NCI-H446 treated with DMSO at 0.1 percent for 48 hours (cell line): ENCODE data around the gene RHOBTB1.

Experiments
- DNase-seq: peaks from one replicate; lab custom pipeline; 2025; lab: John Stamatoyannopoulos, UW

Gene RHOBTB1

DNA sequence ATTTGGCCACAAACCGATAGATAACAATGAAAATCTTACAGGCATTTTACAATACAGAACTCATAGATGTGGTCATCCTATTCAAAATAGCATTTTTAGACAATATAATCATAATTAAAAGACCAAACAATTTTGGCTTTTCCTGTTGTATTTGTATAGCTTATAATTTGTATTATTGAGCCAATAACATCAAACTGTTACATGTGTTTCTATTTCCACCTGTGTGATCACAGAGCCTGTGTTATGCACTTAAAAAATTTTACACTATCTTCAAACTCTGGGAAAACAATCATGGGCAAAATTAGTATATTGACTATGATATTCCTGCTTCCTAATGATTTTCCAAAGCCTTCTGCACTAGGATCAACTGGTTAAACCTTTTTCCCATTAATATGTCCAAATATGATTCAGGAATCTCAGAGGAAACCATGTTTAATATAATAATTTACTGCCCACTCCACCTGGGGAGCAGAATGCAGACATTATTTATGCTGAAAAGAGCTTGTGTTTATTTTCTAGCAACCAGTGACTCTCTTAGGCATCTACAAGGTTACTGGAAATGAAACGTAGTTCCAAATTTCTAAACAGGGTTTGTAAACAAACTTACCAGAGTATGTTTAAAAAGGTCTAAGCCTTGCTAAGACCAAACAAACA lies 1.7 kb downstream of the RHOBTB1 start:
- DNase-seq: no peak

DNA sequence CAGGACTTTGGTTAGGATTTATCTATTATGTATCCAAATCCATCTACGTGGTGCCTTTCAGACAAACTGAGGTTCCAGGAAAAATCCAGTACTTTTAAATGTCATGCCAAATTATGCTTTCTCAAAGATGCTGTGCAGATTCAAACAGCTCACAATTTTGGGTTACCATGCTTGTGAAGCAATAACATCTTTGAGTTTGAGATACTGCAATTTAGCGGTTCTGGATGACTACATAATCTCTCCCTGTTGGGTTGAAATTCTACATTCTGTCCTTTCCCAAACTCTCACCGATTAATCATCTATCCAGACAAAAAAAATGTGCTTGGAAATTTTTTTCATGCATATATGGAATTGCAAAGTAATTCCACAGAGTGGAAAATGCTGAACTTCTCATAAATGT lies 3.5 kb downstream of the RHOBTB1 start:
- DNase-seq: no peak

DNA sequence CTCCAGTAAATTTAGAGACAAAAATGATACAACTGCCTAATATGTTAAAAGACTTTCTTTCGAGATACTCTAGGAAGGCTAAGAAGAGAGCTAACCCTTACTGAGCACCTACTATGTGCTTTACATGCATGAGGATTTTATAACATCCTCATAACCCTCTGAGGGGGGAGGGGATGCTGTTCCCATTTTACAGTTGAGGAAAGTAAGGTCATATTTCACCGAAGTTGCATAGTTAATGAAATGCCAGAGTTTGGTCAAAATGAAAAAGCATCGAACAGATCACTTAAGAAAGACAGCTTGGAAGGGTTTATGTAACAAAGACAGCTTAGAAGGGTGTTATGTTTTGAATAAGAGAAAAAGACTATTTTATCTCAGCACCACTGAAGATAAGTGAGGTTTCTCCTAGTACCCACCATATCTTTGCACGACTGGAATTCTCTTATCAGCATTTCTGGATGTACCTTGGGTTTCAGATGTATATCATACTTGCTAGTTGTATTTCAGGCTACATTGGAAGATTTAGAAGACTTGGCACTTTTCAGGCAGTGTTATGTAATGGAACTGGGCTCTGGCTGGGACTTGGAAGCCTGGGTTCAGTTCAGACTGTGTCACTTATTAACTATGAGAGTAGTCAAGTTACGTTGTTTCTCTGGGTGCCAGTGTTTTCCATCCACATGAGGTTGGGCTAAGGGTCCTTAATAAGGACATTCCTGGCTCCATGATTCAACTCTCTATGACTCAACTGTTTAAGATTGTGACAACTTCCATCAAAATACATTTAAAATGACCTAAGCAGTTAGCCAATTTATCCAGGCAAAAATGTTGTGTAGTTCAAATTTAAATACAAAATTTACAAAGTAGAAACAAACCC lies 6.0 kb downstream of the RHOBTB1 start:
- DNase-seq: no peak

DNA sequence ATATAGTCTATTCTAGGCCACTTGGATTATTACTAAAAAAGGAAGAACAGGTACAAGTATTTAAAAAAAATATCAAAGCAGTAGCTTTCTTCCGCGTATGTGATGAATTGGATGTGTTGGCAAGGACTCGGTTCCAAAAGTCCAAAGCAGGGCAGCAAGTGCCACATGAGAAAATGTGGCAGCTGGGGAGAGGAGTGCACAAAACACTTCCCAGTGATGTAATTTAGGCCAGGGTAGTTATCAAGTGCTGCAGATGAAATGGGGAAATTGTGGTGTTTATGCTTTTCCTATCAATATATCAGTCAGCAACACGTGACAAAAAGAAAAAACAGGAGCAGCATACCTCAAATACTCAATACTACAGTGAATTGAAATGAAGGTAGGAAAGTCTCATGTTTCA lies 7.0 kb downstream of the RHOBTB1 start:
- no peak for DNase-seq

DNA sequence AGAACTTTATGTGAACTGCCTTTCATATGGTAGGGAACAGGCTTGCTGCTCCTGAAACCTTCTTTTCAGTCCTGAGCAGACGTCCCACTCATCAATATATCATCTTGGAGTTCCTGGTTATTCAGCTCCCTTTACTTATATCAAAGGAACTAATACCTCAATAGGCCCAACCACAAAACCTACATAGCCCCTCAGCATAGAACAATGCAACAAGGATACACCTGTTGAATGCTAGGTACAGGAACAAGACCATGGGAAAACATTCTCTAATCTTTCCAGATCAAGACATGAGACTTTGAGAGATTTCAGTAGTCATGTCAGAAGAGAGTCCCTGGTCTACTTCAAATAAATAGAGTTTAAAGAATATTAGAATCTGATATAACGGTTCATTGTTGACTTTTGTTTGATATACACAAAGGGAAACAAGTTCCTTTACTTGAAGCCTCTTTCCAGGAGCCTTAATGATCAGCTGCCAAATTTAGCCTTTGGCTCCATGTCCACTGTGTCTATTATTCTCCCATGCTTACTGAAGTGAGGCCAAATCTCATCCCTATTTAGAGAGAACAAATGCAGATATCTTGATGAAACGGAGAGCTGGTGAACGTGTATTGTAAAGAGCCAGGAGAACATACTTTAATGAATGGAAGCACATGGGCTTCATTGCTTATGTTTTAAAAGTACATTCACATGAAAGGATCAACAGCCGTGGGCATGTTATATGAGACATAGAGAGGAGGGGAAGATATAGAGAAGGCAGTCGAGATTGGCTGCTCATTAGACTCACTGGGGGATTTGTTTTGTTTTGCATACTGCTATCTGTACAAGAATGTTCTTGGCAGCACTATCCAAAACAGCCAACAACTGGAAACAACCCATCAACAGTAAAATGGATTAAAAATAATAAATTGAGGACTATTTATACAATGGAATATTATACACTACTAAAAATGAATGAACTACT lies 9.5 kb downstream of the RHOBTB1 start:
- no peak for DNase-seq

DNA sequence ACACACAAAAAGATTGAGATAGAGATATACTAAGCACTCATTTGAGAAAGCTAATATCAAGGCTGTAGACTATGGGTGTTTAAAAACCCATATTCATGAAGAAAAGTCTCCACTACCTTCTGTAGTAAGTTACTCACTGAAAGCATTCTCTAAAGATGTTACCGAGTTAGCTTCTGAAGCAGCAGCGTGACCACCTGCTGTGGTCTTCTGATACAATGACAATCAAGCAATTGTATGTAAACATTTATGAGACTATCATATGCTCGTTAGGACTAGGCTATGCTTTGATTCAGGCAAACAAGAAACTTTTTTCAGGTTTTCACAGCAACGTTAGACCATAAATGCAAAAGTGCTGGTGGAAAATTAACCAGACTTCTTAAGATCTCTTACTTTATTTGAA lies 11.2 kb downstream of the RHOBTB1 start:
- no peak for DNase-seq

DNA sequence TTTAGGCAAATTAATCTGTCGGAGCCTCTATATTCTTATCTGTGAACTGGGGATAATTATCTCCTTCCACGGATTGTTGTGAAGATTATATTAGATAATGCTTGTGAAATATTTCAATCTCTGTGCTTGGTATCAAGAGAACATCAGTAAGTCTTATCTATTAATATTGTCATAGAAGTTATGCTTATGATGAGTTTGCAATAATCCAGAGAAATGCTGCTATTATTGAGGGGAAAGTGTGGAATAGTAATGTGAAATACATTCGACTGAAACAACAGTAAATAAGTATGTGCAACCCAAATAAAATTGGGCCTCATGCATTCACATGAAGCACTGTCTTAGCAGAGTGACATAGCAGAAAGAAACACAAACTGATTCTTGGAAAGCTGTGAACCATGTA lies 13.7 kb downstream of the RHOBTB1 start:
- DNase-seq: no peak

DNA sequence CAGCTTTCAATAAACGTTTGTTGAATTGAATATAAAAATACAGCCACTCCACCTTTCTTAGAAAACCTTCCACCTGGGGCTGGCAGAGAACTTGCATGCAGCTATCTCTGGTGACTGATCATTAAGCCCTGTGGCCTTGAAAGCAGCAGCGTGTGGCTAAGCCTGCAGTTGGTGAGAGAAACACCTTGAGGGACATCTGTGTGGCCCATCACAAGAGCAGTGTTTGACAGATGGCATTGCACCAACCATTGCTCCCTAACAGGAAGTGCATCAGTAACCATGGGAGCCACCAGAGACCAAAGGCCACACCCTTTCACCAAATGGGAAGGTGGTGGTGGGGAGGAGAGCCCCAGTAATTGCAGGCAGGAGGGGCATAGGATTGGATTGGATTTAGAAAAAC lies 22.4 kb downstream of the RHOBTB1 start:
- DNase-seq: no peak

DNA sequence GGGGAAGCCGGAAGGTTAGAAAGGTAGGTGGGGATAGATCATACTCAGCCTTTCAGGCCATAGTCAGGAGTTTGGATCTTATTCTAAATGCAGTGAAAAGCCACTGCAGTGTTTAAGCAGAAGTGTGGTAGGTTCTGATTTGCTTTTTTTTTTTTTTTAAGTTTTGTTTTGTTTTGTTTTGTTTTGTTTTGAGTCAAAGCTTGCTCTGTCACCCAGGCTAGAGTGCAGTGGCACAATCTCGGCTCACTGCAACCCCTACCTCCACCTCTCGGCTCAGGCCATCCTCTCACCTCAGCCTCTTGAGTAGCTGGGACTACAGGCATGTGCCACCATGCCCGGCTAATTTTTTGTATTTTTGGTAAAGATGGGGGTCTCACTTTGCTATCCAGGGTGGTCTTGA lies 23.5 kb downstream of the RHOBTB1 start:
- no peak for DNase-seq

DNA sequence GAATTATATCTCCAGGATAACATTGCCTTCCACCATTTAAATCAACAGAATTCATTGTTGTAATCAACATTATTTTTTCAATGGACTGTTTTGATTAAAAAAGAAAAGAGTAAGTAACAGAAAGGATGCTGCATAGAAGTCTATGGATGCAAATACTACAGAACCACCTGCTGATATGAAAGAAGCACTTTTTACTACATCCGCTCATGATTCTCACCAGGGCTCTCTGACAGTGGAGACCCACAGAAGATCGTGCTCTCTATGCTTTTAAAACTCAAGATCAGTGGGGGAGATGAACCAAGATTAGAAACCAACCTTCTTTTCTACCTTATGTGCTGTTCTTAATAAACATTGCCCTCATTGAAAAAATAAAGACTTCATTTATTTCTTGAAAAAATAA lies 24.4 kb downstream of the RHOBTB1 start:
- DNase-seq: no peak

DNA sequence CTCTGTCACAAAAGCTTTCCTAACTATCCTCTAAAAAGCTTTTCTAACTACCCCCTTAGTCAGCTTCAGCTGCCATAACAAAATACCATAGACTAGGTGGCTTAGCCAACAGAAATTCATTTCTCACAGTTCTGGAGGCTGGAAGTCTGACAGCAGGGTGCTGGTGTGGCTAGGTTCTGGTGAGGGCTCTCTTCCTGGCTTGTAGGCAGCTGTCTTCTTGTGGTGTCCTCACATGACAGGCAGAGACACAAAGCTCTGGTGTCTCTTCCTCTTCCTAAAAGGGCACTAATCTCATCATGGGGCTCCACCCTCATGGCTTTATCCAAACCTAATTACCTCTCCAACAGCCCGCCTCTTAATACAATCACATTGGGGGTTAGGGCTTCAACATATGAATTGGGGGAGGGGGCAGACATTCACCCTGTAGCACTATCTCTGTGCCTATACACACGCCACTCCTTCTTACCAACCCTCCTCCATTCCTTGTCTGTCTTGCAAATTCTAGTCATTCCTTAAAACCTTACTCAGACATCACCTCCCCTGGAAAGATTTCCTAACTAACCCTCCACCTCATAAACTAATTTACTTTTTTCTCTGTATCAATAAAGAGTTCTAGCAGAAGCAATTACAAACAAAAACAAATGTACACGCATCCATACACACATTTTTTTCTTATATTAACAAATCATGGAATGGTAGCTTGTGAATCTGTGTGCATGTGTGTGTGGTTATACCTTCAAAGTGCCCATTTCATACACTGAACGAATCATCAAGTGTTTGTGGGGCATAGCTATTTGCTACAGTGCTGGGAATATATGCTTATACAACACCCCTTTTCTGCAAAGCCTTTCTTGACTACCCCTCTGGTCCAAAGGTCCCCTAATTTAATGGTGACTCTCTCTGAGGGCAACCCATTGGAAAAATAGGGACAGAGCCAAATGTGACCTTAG lies 26.4 kb downstream of the RHOBTB1 start:
- no peak for DNase-seq

DNA sequence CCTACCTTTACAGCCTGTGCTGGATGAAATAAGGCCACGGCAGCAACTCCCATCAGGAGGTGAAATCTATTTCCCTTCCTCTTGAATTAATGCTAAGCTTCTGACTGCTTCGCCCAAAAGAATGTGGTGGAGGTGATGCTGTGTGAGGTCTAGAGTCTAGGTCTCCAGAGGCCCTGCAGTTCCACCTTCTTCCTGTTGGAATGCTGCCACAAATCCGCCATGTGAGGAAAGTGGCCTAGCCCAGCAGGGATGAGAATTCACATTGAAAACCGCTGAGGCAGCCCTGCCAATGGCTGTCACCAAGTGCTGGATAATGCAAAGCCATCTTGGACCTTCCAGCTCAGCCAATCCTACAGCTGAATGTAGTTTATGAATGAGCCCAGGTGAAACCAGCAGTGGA lies 28.0 kb downstream of the RHOBTB1 start:
- DNase-seq: no peak

DNA sequence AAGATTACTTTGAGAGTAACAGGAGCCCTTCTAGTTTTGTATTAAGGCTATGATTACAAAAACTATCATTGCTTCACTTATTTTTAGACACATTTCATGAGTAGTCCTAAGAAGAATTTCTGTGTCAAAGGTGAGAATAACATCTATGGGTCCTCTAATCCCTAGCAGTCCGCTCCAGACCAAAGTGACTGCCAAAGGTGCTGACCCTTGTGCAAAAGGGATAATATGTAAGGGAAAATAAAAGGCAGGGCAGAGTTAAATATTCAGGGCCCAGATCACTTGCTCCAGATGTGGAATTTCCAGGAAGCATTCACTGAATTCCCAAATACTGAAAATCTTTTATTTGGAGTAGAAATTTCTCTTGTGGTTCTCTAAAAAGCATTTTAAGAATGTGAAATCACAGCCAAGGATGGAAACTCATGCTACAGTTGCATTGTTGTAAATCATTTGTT lies 29.3 kb downstream of the RHOBTB1 start:
- DNase-seq: no peak

DNA sequence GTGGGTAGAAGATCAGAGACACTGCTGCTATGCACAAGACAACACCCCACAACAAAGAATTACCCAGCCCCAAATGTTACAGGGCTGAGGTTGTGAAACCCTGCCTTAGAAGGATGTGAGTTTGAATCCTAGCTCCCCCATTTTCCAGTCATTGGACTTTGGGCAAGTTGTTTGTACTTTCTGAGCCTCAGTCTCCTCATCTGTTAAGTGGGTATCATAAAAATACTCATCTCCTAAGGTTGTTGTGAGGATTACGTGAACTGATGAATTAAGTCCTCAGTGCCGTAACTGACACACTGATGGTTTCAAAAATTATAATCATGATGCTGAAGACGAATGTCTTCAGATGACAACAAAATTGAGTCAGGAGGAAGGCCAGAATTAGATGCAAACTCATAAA lies 30.3 kb downstream of the RHOBTB1 start:
- DNase-seq: no peak

DNA sequence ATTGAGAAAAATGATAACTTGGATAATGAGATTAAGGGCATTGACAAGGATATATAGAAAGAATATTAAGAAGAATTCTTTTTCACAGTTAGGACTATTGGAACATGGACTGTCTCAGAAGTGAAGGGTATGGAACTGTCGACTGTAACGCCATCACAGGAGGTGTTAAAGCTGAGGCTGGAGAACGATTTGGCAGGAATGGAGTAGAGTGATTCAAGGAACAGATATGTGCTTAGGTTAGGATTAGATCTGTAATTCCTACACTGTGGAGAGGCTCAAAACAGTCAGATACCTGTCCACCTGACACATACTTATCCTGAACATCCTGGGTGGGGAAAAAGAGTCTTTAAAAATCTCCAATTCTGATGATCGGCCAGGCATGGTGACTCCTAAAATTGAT lies 30.9 kb downstream of the RHOBTB1 start:
- no peak for DNase-seq

DNA sequence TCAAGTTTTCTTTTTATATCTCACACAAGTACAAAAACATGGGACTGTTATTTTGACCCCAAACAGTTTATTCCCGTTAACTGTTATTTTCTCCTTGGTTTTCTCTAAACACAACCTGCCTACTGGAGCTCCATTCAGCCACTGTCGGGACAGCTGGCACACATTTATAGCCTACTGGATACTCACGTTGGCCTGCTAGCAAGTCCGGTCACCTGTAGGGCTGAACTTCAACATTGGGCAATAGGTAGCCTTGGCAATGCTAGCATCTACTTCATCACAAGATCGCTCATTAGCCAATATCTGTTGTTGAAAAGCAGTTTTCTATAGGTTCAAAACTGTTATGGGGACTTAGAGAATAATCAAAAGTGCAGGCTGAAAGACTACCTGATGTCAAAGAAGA lies 32.3 kb downstream of the RHOBTB1 start:
- DNase-seq: no peak

DNA sequence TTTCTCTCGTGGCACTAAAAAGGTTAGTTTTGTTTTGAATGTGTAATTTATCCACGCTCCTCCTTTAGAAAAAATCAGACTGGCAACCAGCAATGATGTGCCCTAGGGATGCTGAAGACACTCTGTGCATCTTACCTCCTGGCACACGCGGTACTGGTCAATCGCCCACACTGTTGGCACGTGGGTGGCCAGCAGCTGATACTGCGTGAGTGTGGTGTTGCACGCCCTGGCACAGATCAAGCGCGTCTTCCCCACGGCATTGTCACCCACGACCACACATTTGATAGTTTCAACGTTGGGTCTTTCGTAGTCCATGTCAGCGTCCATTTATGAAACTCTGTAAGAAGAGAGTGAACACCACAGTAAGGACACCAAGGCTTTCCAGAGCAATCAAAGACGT lies 32.8 kb downstream of the RHOBTB1 start:
- no peak for DNase-seq

DNA sequence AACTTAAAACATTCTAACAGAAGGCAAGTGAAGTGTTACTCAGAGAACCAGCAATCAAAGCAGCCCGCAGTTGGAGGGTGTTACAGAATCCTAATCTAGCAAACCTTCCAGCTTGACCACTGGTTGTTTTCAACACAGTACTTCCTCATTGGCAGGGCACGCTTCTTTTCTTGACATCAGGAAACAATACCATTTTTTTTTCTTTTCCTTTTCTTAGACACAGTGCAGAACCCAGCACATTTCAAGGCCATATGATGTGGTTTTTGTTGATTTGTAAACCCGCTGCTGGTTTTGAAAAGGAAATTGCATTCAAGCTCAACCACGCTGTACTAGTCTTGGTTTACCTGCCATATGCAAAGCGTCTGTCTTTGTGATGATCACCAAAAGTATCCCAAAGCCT lies 33.4 kb downstream of the RHOBTB1 start:
- DNase-seq: no peak

DNA sequence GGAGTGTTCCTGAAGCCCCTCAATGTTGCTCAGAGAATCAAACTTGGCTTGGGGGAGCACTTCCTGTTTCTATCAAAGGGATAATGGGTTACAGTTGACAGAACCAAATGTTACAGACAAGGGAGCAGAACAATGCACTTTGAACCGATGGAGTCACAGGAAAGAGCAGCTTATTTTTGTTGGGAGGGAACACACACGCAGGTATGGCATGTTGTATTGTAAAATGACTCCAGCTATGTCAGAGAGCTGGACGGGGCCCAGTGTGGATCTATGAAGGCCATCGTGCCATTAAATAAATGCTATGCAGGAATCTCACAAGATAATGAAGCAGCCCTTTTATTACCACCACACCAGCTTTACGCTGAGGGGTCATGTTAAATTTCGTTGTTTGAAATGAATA lies 35.1 kb downstream of the RHOBTB1 start:
- DNase-seq: no peak

DNA sequence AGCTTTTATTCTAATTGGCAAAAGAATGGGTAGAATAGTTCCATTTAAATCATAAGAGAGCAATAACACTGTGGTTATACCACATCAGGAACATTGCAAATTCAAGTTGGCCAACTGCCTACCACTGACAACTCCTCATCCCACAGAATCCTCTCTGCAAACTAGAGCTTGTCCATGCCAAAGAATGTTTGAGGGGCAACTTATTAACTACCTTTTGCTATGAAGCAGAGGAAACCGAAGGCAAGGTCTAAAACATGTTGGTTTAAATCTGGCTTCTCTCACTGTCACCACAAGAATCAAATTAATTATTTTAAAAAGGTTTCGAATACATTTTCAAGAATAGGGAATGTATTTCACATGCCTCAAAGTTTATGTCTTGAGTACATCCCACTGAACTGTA lies 36.0 kb downstream of the RHOBTB1 start:
- no peak for DNase-seq

DNA sequence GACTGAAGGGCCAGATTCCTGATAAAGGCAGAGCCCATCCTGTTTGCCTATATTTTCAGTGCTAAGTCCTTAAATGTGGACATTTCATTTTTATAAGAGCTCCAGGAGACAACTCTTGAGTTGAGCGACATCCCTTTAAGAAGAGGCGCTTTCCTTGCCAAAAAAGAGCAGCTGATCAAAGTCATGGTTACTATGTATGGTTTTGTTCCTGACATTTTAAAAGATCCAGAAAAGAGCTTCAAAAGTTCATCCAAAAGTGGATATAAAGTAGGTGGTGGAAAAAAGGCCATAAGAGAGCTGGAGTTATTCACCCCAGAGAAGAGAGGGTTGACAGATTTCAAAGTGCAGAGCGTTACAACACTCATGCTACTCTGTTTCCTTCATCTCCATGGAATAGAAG lies 36.7 kb downstream of the RHOBTB1 start:
- DNase-seq: no peak
